Heart left ventricle (tissue), 16 donors: Measurements from ENCODE around the gene MRPL17. TPM values are rescaled to one million over a fixed set of nuclear protein-coding genes. Genes with fewer than 3 reads are reported as not detected.
A peak's percentile ranks its signal among the peaks of the same experiment; 100 is the strongest.

Experiments
- ATAC-seq, 4 donors: fragments of 200-7000 bp; cut with Tn5 transposase; one replicate each; pipeline ENCODE4 v1.9.1; 2020 to 2022; ENCODE audit warnings: moderate library complexity in 4 of 4, mild to moderate bottlenecking in 3 of 4, moderate number of reproducible peaks in 1 of 4
- DNase-seq, 5 donors: peaks; one replicate each; pipeline ENCODE4 v3.0.0-alpha.2; 2020
- H3K27ac ChIP-seq, 12 donors: fragments of 200-600 bp; sonication (generic) in 4 of 12; one replicate each; pipeline versions ENCODE4 v1.5.0 to v1.8.0; 2016 to 2022; ENCODE audit warnings: mild to moderate bottlenecking in 2 of 12
- H3K27me3 ChIP-seq, 9 donors: fragments of 200-600 bp; sonication (generic) in 2 of 9; one replicate each; pipeline versions ENCODE4 v1.5.1 to v1.8.0; 2016 to 2022; ENCODE audit warnings: mild to moderate bottlenecking in 3 of 9
- H3K36me3 ChIP-seq, 9 donors: fragments of 200-600 bp; sonication (generic) in 2 of 9; one replicate each; pipeline versions ENCODE4 v1.5.0 to v1.8.0; 2018 to 2022; ENCODE audit warnings: mild to moderate bottlenecking in 2 of 9
- H3K4me1 ChIP-seq, 12 donors: fragments of 200-600 bp; sonication (generic) in 4 of 12; one replicate each; pipeline versions ENCODE4 v1.5.0 to v1.8.0; 2016 to 2022; ENCODE audit warnings: mild to moderate bottlenecking in 3 of 12
- H3K4me3 ChIP-seq, 12 donors: fragments of 200-600 bp; sonication (generic) in 4 of 12; one replicate each; pipeline versions ENCODE4 v1.5.0 to v1.8.0; 2017 to 2022; ENCODE audit warnings: mild to moderate bottlenecking in 9 of 12, moderate library complexity in 4 of 12
- H3K9me3 ChIP-seq, 12 donors: fragments of 200-600 bp; sonication (generic) in 4 of 12; one replicate each; pipeline versions ENCODE4 v1.5.0 to v1.8.0; 2016 to 2022; ENCODE audit warnings: mild to moderate bottlenecking in 1 of 12
- POLR2A ChIP-seq, 2 donors: fragments of 450-650 bp; IDR thresholded peaks; one replicate each; pipeline ENCODE4 v1.6.1; 2017; ENCODE audit warnings: antibody characterized with exemption in 2 of 2, mild to moderate bottlenecking in 2 of 2, moderate library complexity in 2 of 2
- WGBS, 4 donors: extraction: QIAGEN DNeasy Blood & Tissue Kit in 2 of 4; methylation state at CpG; one replicate each; pipeline versions ENCODE4 v1.1.5 to v1.1.7; 2013 to 2018; 5-methylcytosine and 5-hydroxymethylcytosine counted together
- intact Hi-C, 10 donors: fragments of 100-400 bp; cut with DNase I; formaldehyde crosslinking; loops; one replicate each; pipeline versions ENCODE4 v1.11.1 to v1.14.2; 2022
- polyA plus RNA-seq, 2 donors: library from polyadenylated mRNA; stranded (reverse); fragments of 200-250 nt; gene quantifications; one replicate each; pipeline ENCODE4 v1.2.3, GENCODE V29; 2013
- total RNA-seq, 9 donors: library from RNA; depleted of rRNA in 2 of 9; stranded (reverse); fragments of >200 nt in 2 of 9; fragmentation: NEBNext Ultra II Directional in 3 of 9; extraction: Animal tissue kit (Norgen Biotek cat#: 25700) in 3 of 9; gene quantifications; one replicate each; pipeline versions ENCODE4 v1.1.0 to v1.2.4, GENCODE V29; 2016 to 2023
- TF ChIP-seq, protein P1 (sequence below), 12 donors: fragments of 200-600 bp; sonication (generic) in 4 of 12; IDR thresholded peaks; one replicate each; pipeline versions ENCODE4 v1.5.0 to v1.8.0; 2018 to 2022; ENCODE audit warnings: antibody characterized with exemption in 12 of 12, mild to moderate bottlenecking in 5 of 12
- donor health status: ischemic (EF 13 %, LVEDD 7.1; RV severe dilation, severe dysfunction).
- donor health status: healthy with polysubstance abuse.
- donor health status: DM: no; HTN: yes; CAD: no.
- donor health status: DM: no; HTN: no; CAD: no.
- donor health status: ischemic (EF 25% LVEDD 6.9; RV normal size, moderate dysfunction).
- donor health status: ischemic (EF 25% LVEDD 5.7; RV mildly dilated, moderate dysfunction).
- donor health status: healthy.
- donor health status: DM: yes; HTN: yes; CAD: no.
- donor health status: ischemic (EF 35%, LVEDD 5.7; RV mildly dilated, moderate dysfunction).
- donor health status: nonischemic (EF 11% LVEDD 7.7; RV severe dilation, severe dysfunction).
- donor health status: DM: yes; HTN: yes; CAD: no.
- donor health status: PGD.
- donor health status: ischemic (EF 29% LVEDD 5.4; RV normal size, mild dysfunction).
- donor health status: nonischemic (EF 23%, LVEDD 6.1; RV moderate dilation, normal function).

MRPL17 gene
- total and polyA plus RNA-seq, 11 donors = 31.0 to 70.9 (median 53.5) TPM

DNA sequence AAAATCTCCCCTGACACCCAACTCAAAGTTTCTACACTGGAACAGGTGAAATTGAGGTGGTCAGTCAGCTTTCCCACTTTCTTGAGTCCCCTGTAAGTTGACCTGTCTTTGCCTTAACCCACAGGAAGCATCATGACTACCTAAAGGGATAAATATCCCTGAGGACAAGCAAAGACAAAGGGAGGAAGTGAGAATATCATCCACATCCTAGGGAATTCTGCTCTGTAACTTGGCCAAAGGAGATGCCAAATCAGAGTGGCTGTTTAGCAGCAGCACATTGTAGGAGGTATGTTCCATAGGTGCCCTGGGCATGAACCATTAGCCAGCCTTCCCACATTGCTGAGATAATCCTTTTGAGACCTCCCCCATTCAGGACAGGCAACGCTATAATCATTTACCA lies 40.9 kb upstream of the MRPL17 start:
- no peak for TF ChIP-seq POLR2A (IDR thresholded peaks at IDR 0.05)
- TF ChIP-seq, protein P1, sequence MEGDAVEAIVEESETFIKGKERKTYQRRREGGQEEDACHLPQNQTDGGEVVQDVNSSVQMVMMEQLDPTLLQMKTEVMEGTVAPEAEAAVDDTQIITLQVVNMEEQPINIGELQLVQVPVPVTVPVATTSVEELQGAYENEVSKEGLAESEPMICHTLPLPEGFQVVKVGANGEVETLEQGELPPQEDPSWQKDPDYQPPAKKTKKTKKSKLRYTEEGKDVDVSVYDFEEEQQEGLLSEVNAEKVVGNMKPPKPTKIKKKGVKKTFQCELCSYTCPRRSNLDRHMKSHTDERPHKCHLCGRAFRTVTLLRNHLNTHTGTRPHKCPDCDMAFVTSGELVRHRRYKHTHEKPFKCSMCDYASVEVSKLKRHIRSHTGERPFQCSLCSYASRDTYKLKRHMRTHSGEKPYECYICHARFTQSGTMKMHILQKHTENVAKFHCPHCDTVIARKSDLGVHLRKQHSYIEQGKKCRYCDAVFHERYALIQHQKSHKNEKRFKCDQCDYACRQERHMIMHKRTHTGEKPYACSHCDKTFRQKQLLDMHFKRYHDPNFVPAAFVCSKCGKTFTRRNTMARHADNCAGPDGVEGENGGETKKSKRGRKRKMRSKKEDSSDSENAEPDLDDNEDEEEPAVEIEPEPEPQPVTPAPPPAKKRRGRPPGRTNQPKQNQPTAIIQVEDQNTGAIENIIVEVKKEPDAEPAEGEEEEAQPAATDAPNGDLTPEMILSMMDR (IDR thresholded peaks at IDR 0.05) = no peak
- DNase-seq (no peak), ATAC-seq (no peak)
- peak overlapping the region in 1 of 12 donors; percentile 15 for H3K27ac ChIP-seq
- 69 to 88% (median 78%) methylated on average over 1 of the region's 1 CpG for WGBS, 4 donors
- peaks cover 0 to 27% (median 4%) of the 10 kb centered on the region in 12 donors for H3K9me3 ChIP-seq
- peaks cover 0 to 29% (median 0%) of the 10 kb centered on the region in 12 donors for H3K4me1 ChIP-seq
- H3K4me3 ChIP-seq = no peak overlapping the region
- H3K27me3 ChIP-seq = no peaks in the 10 kb centered on the region
- intact Hi-C loops = no loop called here
- peaks cover 0 to 22% (median 0%) of the 10 kb centered on the region in 9 donors for H3K36me3 ChIP-seq

DNA sequence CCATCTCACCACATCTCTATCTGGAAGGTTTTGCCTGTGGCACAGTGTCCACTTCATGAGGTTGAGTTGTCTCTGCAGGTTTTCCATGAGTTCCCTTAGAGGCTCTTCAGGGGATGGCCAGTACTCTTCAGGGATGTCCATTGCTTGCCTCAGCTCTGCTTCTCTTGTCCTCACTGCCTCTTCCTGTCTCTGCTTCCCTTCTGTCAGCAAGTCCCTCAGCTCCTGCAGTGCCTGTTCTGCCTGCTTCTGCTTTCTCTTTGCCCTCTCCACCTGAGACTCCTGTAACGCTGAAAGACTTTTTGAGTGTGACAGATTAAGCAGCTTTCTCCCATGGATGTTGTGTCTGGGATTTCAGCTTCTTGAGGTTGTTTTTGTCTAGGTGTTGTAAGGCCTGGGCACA lies 38.2 kb upstream of the MRPL17 start:
- TF ChIP-seq POLR2A (IDR thresholded peaks at IDR 0.05) = no peak
- TF ChIP-seq, protein P1 (IDR thresholded peaks at IDR 0.05) = no peak
- 81 to 92% (median 86%) methylated on average over 1 of the region's 1 CpG for WGBS, 4 donors

DNA sequence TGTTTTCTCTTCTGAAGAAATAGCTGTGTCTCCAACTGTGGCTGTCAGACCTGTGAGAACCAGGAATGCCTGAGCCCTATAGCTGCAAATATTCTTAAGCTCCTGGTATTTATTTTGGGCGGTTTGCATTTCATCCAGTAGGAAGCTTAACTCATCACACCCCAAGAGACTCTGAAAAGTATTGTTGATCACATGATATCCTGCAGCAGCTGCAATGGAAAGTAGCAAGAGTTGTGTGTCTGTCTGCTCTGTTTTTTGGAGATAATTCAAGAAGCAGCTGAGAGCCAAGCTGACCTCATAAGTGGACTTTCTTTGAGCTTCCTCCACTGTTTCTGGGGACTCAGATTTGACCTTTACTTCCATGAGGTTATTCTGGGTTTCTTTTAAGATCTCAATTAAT lies 36.4 kb upstream of the MRPL17 start:
- Histone ChIP-seq H3K4me1 (peaks cover 0 to 32% (median 0%) of the 10 kb centered on the region in 12 donors), H3K9me3 (peaks cover 0 to 12% (median 0%) of the 10 kb centered on the region in 12 donors), H3K27ac (no peak overlapping the region), H3K36me3 (peaks cover 0 to 18% (median 0%) of the 10 kb centered on the region in 9 donors), H3K27me3 (no peaks in the 10 kb centered on the region), H3K4me3 (no peak overlapping the region)
- DNase-seq (no peak), ATAC-seq (peak in 3 of 4 donors; percentile 20 to 56 (median 54))
- TF ChIP-seq, protein P1 (IDR thresholded peaks at IDR 0.05) = no peak
- TF ChIP-seq POLR2A (IDR thresholded peaks at IDR 0.05) = no peak
- 35 to 46% (median 43%) methylated on average over 1 of the region's 1 CpG for WGBS, 4 donors
- intact Hi-C loops = no loop called here

More for the DNA sequence above, 38.2 kb upstream of the MRPL17 start:
- Histone ChIP-seq H3K27ac (no peak overlapping the region), H3K27me3 (no peaks in the 10 kb centered on the region), H3K4me3 (no peak overlapping the region), H3K36me3 (peaks cover 0 to 22% (median 0%) of the 10 kb centered on the region in 9 donors), H3K9me3 (peaks cover 0 to 15% (median 0%) of the 10 kb centered on the region in 12 donors), H3K4me1 (peaks cover 0 to 32% (median 0%) of the 10 kb centered on the region in 12 donors)
- ATAC-seq = peak in 1 of 4 donors; percentile 34
- DNase-seq = no peak
- intact Hi-C loops = no loop called here

DNA sequence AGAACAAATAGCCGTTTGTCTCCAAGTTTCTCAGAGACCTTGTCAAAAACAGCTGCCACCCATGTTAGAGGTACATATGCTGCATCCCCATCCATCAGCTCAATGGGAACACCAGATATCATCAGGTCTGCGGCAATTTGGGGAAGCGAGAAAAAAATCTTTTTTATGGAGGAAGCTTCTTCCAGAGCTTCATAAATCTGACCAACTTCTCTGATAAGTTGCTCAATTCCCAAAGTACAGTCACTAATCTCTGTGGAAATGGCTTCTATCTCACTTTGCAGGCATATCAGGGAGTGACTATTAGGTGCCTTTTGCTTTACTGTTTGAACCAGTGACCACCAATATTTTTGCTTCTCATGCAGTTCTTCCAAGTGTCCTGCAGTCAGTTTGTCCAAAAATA lies 34.3 kb upstream of the MRPL17 start:
- TF ChIP-seq POLR2A (IDR thresholded peaks at IDR 0.05) = no peak
- TF ChIP-seq, protein P1 (IDR thresholded peaks at IDR 0.05) = no peak
- 94 to 98% (median 94%) methylated on average over 3 of the region's 3 CpGs for WGBS, 4 donors
- intact Hi-C loops = no loop called here
- ATAC-seq (no peak), DNase-seq (no peak)
- Histone ChIP-seq H3K27ac (no peak overlapping the region), H3K27me3 (no peaks in the 10 kb centered on the region), H3K9me3 (peaks cover 0 to 4% (median 0%) of the 10 kb centered on the region in 12 donors), H3K4me1 (peaks cover 0 to 28% (median 0%) of the 10 kb centered on the region in 12 donors), H3K36me3 (peaks cover 0 to 11% (median 0%) of the 10 kb centered on the region in 9 donors), H3K4me3 (no peak overlapping the region)
